Endothelial cell of umbilical vein (primary cell): ENCODE measurements around the gene WIPF3. TPM values are rescaled to one million over a fixed set of nuclear protein-coding genes. Genes with fewer than 3 reads are reported as not detected.
"Not testable (repeated sequence)": the region's sequence is repeated elsewhere in the genome, so short reads cannot be mapped to it uniquely, and the experiment has no call there.

Experiments
- BruUV-seq: library from RNA; stranded (reverse); fragments of 400-500 nt; replicated peaks from 2 replicates; lab custom pipeline; 2021; lab: Mats Ljungman, UMichigan
- CTCF ChIA-PET: fragments of 300-600, 350-600 bp; sonication (Branson Sonifier 250); formaldehyde crosslinking; loops from one replicate; lab custom pipeline; 2021; ENCODE audit warnings: antibody characterized with exemption, inconsistent platforms; lab: Charles Lee
- POLR2A ChIA-PET: fragments of 300-600, 350-600 bp; sonication (Branson Sonifier 250); formaldehyde crosslinking; loops from one replicate; lab custom pipeline; 2021; ENCODE audit warnings: antibody characterized with exemption, inconsistent platforms; lab: Charles Lee
- DNase-seq: peaks from one replicate; pipeline ENCODE4 v3.0.0-alpha.2; 2011; ENCODE audit warnings: low read depth, low spot score
- FAIRE-seq: peaks from 2 replicates; lab custom pipeline; 2011; peaks lifted over from hg19 to GRCh38; lab: Jason Lieb, UNC
- H2AFZ ChIP-seq: 2 replicates; pipeline ENCODE4 v1.6.0; 2012; ENCODE audit warnings: low read depth, low read length, control low read depth, inconsistent platforms
- H3K27ac ChIP-seq: 2 replicates; pipeline ENCODE4 v1.5.1; 2011; ENCODE audit warnings: low read depth, mild to moderate bottlenecking, control low read depth, low read length, moderate library complexity; ENCODE audit not compliant: insufficient read depth
- H3K27me3 ChIP-seq, 2 experiments: 2 replicates each; pipeline versions ENCODE4 v1.6.0 to v1.6.1; 2011; ENCODE audit warnings: low read length in 2 of 2, mixed read lengths in 1 of 2; ENCODE audit not compliant: control insufficient read depth in 2 of 2, insufficient read depth in 2 of 2
- H3K36me3 ChIP-seq, 2 experiments: 2 replicates in 1 of 2; 3 replicates in 1 of 2; pipeline ENCODE4 v1.5.1; 2011; ENCODE audit warnings: low read length in 2 of 2, mild to moderate bottlenecking in 1 of 2, moderate library complexity in 1 of 2; ENCODE audit not compliant: control insufficient read depth in 2 of 2, insufficient read depth in 2 of 2; ENCODE audit errors: extremely low read depth in 1 of 2
- H3K4me1 ChIP-seq: 3 replicates; pipeline ENCODE4 v1.5.1; 2011; ENCODE audit warnings: mild to moderate bottlenecking, low read length; ENCODE audit not compliant: control insufficient read depth, insufficient read depth; ENCODE audit errors: extremely low read depth
- H3K4me2 ChIP-seq: 2 replicates; pipeline ENCODE4 v1.6.1; 2011; ENCODE audit warnings: low read length, control low read depth, mixed read lengths; ENCODE audit not compliant: insufficient read depth
- H3K4me3 ChIP-seq, 3 experiments: fragments of 200-600 bp in 1 of 3; sonication (generic), shearing (Covaris generic) in 1 of 3; replicated peaks in 1 of 3; 2 replicates each; pipeline ENCODE4 v1.5.1; 2011 to 2016; ENCODE audit warnings: control low read depth in 3 of 3, low read length in 3 of 3, mild to moderate bottlenecking in 2 of 3, inconsistent platforms in 1 of 3, low read depth in 1 of 3, moderate library complexity in 1 of 3; ENCODE audit not compliant: insufficient read depth in 1 of 3
- H3K79me2 ChIP-seq: 2 replicates; pipeline ENCODE4 v1.6.0; 2012; ENCODE audit warnings: low read length, inconsistent platforms; ENCODE audit not compliant: control insufficient read depth, insufficient read depth
- H3K9ac ChIP-seq: replicated peaks from 2 replicates; pipeline ENCODE3; 2011; ENCODE audit warnings: low read length, control low read depth; ENCODE audit not compliant: insufficient read depth; ENCODE audit errors: extremely low read depth
- H3K9me1 ChIP-seq: replicated peaks from 3 replicates; pipeline ENCODE4 v1.6.0; 2011; ENCODE audit warnings: mild to moderate bottlenecking, low read length; ENCODE audit not compliant: control insufficient read depth, insufficient read depth; ENCODE audit errors: extremely low read depth
- H3K9me3 ChIP-seq: replicated peaks from 2 replicates; pipeline ENCODE4 v1.5.1; 2012; ENCODE audit warnings: low read length, inconsistent platforms; ENCODE audit not compliant: control insufficient read depth, insufficient read depth
- H4K20me1 ChIP-seq: replicated peaks from 2 replicates; pipeline ENCODE3; 2011; ENCODE audit warnings: mild to moderate bottlenecking, low read length; ENCODE audit not compliant: control insufficient read depth, insufficient read depth; ENCODE audit errors: extremely low read depth
- CTCF ChIP-seq, 2 donors: IDR thresholded peaks; 1 replicate in 1 of 2; 2 replicates in 1 of 2; pipeline ENCODE4 v1.5.1; 2011; ENCODE audit warnings: low read length in 2 of 2, mild to moderate bottlenecking in 2 of 2, moderate library complexity in 2 of 2, control low read depth in 1 of 2, inconsistent platforms in 1 of 2, low read depth in 1 of 2; ENCODE audit not compliant: insufficient read depth in 1 of 2; ENCODE audit errors: extremely low read depth in 1 of 2
- EZH2 ChIP-seq: IDR thresholded peaks from 2 replicates; pipeline ENCODE4 v1.6.1; 2012; ENCODE audit warnings: borderline replicate concordance, low read depth, mild to moderate bottlenecking, moderate library complexity, low read length, inconsistent platforms; ENCODE audit not compliant: severe bottlenecking
- FOS ChIP-seq: IDR thresholded peaks from 2 replicates; pipeline ENCODE4 v1.6.1; 2011; ENCODE audit warnings: mild to moderate bottlenecking, low read length, moderate library complexity, borderline replicate concordance; ENCODE audit not compliant: insufficient read depth
- GATA2 ChIP-seq: IDR thresholded peaks from 2 replicates; pipeline ENCODE4 v1.7.0; 2011; ENCODE audit warnings: low read depth, mild to moderate bottlenecking, moderate library complexity, mixed read lengths, low read length; ENCODE audit not compliant: insufficient read length, insufficient read depth
- JUN ChIP-seq: IDR thresholded peaks from 2 replicates; pipeline ENCODE4 v1.6.1; 2011; ENCODE audit warnings: borderline replicate concordance, low read depth; ENCODE audit not compliant: insufficient read length, insufficient read depth
- MAX ChIP-seq: IDR thresholded peaks from 2 replicates; pipeline ENCODE4 v1.6.1; 2011; ENCODE audit not compliant: insufficient read depth, insufficient read length
- MYC ChIP-seq: IDR thresholded peaks from one replicate; pipeline ENCODE4 v1.6.1; 2011; ENCODE audit warnings: mild to moderate bottlenecking, low read depth, low read length
- POLR2A ChIP-seq: IDR thresholded peaks from 2 replicates; pipeline ENCODE4 v1.6.1; 2012; ENCODE audit warnings: low read depth, mild to moderate bottlenecking, control low read depth, low read length
- POLR2AphosphoS5 ChIP-seq: IDR thresholded peaks from 2 replicates; pipeline ENCODE4 v1.6.1; 2012; ENCODE audit warnings: low read depth, mild to moderate bottlenecking, control low read depth, low read length, moderate library complexity; ENCODE audit not compliant: insufficient read depth
- dilution Hi-C: fragments of 300-500 bp; cut with MboI; formaldehyde crosslinking; loops from one replicate; pipeline ENCODE4 v1.15.0; 2019; ENCODE audit warnings: low sequenced_read_pairs; ENCODE audit not compliant: extremely low pct_ligation_motif_present
- intact Hi-C: fragments of 100-400 bp; cut with micrococcal nuclease; formaldehyde crosslinking; loops from one replicate; pipeline ENCODE4 v1.10.0; 2022
- polyA plus RNA-seq, 4 experiments: library from polyadenylated mRNA; depleted of rRNA in 3 of 4; stranded (reverse) in 3 of 4; unstranded in 1 of 4; fragments of >200 nt; gene quantifications; 2 replicates each; pipeline versions ENCODE4 v1.2.1 to v1.2.3, GENCODE V29; 2011 to 2012; ENCODE audit warnings: missing spikeins in 1 of 4
- total RNA-seq: library from RNA; stranded (reverse); gene quantifications from 2 replicates; pipeline ENCODE4 v1.2.3, GENCODE V29; 2021

The WIPF3 gene
- total and polyA plus RNA-seq, 2 donors (not counting 3 experiments of a cell fraction or from before 2014, with no cell fraction given), result 0.01 to 0.35 TPM

- H3K27ac ChIP-seq, H3K4me3 ChIP-seq, FAIRE-seq, H2AFZ ChIP-seq, dilution Hi-C loops, H3K9me1 ChIP-seq, BruUV-seq, H3K9me3 ChIP-seq, DNase-seq, H3K4me1 ChIP-seq, H4K20me1 ChIP-seq, POLR2A ChIA-PET, intact Hi-C loops, H3K79me2 ChIP-seq, H3K27me3 ChIP-seq, H3K4me2 ChIP-seq, H3K9ac ChIP-seq, H3K36me3 ChIP-seq: not testable (repeated sequence)
- CTCF ChIA-PET, result interaction anchor here (2.1 kb wide), 1 partner anchor 100 kb away, joined by 6 read pairs; no protein-coding TSS in a partner anchor
Measured at GRCh38 chr7:29961611-29962010, 155.3 kb downstream of the WIPF3 start.

GRCh38 chr7:29962035-29962434 lies 155.7 kb downstream of the WIPF3 start:
- ChIA-PET CTCF (interaction anchor here (2.1 kb wide), 1 partner anchor 100 kb away, joined by 6 read pairs; no protein-coding TSS in a partner anchor), POLR2A (no interaction called here)
- Histone ChIP-seq H3K4me3 (no peak overlapping the region), H3K9me1 (no peaks in the 10 kb centered on the region), H3K36me3 (peaks cover 0 to 2% of the 10 kb centered on the region in 2 experiments), H3K4me2 (no peak overlapping the region), H3K27me3 (no peaks in the 10 kb centered on the region), H3K79me2 (no peaks in the 10 kb centered on the region), H3K4me1 (no peaks in the 10 kb centered on the region), H3K9me3 (no peaks in the 10 kb centered on the region), H3K9ac (no peak overlapping the region), H4K20me1 (no peaks in the 10 kb centered on the region), H3K27ac (no peak overlapping the region), H2AFZ (no peak overlapping the region)
- BruUV-seq, result no TSS peak
- no peak for TF ChIP-seq JUN
- TF ChIP-seq MAX, result no peak
- no peak for TF ChIP-seq MYC
- no peak for TF ChIP-seq GATA2
- TF ChIP-seq FOS, result no peak
- no peak for TF ChIP-seq POLR2A
- no peak for TF ChIP-seq CTCF (IDR thresholded peaks at IDR 0.05; ENCODE audit: extremely low read depth in 1 of 2, insufficient read depth in 1 of 2, low read depth in 1 of 2, low read length in 2 of 2)
- no peak for TF ChIP-seq EZH2
- TF ChIP-seq POLR2AphosphoS5, result no peak
- dilution Hi-C loops (no loop called here), intact Hi-C loops (no loop called here)
- DNase-seq (no peak), FAIRE-seq (no peak)
